Measurements from ENCODE around the gene BTNL2. TPM values are rescaled to one million over a fixed set of nuclear protein-coding genes. Genes with fewer than 3 reads are reported as not detected.
"Not testable (repeated sequence)": the region's sequence is repeated elsewhere in the genome, so short reads cannot be mapped to it uniquely, and the experiment has no call there.

The BTNL2 gene, protein sequence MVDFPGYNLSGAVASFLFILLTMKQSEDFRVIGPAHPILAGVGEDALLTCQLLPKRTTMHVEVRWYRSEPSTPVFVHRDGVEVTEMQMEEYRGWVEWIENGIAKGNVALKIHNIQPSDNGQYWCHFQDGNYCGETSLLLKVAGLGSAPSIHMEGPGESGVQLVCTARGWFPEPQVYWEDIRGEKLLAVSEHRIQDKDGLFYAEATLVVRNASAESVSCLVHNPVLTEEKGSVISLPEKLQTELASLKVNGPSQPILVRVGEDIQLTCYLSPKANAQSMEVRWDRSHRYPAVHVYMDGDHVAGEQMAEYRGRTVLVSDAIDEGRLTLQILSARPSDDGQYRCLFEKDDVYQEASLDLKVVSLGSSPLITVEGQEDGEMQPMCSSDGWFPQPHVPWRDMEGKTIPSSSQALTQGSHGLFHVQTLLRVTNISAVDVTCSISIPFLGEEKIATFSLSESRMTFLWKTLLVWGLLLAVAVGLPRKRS
- total RNA-seq = not detected
- long read RNA-seq = 0 reads

DNA sequence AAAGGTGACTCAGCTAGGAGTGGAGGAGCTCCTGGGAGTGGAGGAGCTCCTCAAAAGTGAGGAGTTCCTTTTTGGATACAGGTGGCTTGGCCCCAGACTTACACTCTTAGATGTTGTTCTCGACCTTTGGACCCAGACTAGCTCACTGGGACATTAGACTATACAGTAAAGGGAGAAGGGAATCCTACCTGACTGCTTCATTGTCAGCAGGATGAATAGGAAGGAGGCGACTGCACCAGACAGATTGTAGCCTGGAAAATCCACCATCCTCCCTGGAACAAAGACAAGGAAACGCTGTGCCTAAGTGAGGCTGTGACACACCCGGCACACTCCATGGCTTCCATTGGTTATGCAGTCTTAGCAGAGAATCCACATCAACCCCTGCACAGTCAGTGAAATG is at the start of gene BTNL2:
BTNL2 (minus strand) TSS at position 325 of the 400 bp plus-strand sequence; CDS start at position 267, 58 bp downstream.
- intact Hi-C loops (cut with DNase I) = no loop called here
- DNase-seq (ENCODE audit: low spot score) = no peak

DNA sequence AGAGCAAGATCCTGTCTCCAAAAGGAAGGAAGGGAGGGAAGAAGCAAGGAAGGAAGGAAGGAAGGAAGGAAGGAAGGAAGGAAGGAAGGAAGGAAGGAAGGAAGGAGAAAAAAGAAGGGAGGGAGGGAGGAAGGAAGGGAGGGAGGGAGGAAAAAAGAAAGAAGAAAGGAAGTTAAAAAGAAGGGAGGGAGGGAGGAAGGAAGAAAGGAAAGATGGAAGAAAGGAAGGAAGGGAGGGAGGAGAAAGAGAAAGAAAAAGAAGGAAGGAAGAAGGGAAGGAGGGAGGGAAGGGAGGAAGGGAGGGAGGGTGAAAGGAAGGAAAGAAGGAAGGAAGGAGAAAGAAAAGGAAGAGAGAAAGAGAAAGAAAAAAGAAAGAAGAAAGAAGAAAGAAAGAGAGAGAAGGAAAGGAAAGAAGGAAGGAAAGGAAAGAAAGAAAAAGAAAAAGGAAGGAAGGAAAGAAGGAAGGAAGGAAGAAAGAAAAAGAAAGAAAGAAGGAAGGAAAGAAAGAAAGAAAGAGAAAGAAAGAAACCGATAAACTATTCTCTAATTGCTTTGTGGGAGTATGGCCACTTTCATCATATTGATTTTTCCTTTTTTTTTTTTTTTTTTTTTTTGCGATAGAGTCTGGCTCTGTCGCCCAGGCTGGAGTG is 42.2 kb upstream of the BTNL2 start:
- intact Hi-C loops (cut with DNase I) = no loop called here

DNA sequence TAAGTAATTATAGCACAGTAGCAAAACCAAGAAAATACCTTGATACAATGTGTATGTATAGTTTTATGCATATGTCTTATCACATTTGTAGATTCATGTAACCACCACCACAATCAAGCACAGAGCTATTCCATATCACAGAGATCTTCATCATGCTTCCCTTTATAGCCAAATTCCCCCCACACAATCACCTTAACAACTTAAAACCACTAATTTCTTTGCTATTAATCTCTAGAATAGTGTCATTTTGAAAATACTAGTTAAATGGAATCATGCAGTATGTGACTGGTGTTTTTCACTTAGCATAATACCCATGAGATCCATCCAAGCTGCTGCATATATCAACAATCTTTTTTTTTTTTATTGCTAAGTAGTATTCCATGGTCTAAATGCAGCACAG is 41.0 kb upstream of the BTNL2 start:
- intact Hi-C loops (cut with DNase I) = no loop called here
- no peak for DNase-seq (ENCODE audit: low spot score)

More for the DNA sequence above, 42.2 kb upstream of the BTNL2 start:
- DNase-seq (ENCODE audit: low spot score) = no peak

DNA sequence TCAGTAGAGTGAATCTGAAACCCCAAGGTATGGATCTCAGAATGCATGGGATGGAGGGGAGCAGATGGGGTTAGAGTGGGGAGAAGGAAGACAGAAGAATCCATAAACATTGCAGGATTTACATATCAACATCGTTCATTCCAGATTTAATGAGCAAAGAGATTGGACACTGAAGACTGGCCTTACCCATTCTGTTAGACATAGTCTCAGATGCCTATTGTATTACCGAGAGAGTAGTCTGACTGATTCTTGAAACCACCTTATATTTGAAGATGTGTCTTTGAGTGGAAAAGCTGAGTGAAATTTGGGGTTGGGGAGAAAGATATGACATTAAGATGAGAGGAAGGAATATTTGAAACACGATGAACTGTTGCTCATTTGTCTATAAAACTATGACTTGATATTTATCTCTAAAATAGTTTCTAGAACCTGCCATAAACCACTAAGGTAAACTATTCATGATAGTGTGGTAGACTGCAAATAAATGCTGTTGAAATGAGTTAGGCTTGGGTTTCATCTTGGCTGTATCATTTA is 38.4 kb upstream of the BTNL2 start:
- intact Hi-C loops (cut with DNase I) = no loop called here
- DNase-seq (ENCODE audit: low spot score) = no peak

DNA sequence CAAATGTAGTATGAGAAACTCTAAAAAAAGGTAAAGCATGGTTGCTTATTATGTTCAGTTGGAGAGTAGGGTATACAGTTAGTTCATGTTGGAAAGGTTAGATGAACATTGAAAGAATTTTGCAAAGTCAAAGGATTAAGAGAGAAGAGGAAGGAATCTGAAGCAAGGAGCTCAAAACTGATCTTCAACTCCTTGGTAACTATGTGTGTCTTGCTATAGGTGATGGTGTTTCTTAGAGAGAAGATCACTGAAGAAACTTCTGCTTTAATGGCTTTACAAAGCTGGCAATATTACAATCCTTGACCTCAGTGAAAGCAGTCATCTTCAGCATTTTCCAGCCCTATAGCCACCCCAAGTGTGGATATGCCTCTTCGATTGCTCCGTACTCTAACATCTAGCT is 37.5 kb upstream of the BTNL2 start:
- intact Hi-C loops (cut with DNase I) = no loop called here
- no peak for DNase-seq (ENCODE audit: low spot score)

DNA sequence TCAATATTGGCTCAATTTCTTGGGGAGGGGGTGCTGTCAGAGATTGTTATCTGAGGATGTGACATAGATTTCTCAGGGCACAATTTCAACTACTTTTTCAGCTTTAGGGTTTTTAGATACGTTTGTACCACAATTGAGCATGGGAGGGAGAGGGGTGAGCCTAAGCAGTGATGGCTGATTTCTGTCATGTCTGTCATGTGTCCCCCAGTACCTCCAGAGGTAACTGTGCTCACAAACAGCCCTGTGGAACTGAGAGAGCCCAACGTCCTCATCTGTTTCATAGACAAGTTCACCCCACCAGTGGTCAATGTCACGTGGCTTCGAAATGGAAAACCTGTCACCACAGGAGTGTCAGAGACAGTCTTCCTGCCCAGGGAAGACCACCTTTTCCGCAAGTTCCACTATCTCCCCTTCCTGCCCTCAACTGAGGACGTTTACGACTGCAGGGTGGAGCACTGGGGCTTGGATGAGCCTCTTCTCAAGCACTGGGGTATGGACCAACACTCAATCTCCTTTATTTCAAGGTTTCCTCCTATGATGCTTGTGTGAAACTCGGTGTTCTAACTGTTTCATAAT is 36.1 kb upstream of the BTNL2 start:
- DNase-seq (ENCODE audit: low spot score) = no peak
- intact Hi-C loops (cut with DNase I) = no loop called here

DNA sequence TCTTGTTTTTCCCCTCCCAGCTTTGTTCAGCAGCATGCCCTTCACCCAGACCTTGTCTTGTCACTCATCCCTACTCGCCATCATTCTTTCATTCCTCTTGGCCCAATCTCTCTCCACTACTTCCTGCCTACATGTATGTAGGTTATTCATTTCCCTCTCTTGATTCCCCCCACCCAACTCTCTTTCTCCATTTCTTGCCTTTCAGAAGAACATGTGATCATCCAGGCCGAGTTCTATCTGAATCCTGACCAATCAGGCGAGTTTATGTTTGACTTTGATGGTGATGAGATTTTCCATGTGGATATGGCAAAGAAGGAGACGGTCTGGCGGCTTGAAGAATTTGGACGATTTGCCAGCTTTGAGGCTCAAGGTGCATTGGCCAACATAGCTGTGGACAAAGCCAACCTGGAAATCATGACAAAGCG is 35.3 kb upstream of the BTNL2 start:
- intact Hi-C loops (cut with DNase I) = no loop called here
- no peak for DNase-seq (ENCODE audit: low spot score)

DNA sequence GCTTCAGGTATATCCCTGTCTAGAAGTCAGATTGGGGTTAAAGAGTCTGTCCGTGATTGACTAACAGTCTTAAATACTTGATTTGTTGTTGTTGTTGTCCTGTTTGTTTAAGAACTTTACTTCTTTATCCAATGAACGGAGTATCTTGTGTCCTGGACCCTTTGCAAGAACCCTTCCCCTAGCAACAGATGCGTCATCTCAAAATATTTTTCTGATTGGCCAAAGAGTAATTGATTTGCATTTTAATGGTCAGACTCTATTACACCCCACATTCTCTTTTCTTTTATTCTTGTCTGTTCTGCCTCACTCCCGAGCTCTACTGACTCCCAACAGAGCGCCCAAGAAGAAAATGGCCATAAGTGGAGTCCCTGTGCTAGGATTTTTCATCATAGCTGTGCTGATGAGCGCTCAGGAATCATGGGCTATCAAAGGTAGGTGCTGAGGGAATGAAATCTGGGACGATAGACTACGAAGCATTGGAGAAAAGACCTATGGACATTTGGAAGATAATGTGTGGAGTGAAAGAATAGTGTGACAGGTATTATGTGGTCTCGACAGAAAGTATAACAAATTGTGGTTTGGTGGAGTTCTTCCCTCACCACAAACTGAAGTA is 32.7 kb upstream of the BTNL2 start, which contains the start of gene HLA-DRA:
HLA-DRA (plus strand) TSS at position 286 of the 613 bp plus-strand sequence; CDS start at position 350, 64 bp downstream.
- DNase-seq (ENCODE audit: low spot score) = no peak
- intact Hi-C loops (cut with DNase I) = no loop called here

DNA sequence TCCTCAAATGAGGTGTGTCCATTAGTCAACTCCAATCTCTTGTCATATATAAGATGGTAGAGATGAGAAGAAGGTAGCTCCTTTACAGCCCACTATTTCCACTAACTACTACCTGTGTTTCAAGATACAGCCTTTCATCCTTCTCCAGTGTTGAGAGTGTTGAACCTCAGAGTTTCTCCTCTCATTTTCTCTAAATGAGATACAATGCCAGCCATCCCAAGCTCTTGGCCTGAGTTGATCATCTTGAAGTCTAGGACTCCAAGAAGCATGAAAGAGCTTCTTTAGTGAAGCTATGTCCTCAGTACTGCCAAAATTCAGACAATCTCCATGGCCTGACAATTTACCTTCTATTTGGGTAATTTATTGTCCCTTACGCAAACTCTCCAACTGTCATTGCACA is 32.2 kb upstream of the BTNL2 start:
- no peak for DNase-seq (ENCODE audit: low spot score)
- intact Hi-C loops (cut with DNase I) = no loop called here

DNA sequence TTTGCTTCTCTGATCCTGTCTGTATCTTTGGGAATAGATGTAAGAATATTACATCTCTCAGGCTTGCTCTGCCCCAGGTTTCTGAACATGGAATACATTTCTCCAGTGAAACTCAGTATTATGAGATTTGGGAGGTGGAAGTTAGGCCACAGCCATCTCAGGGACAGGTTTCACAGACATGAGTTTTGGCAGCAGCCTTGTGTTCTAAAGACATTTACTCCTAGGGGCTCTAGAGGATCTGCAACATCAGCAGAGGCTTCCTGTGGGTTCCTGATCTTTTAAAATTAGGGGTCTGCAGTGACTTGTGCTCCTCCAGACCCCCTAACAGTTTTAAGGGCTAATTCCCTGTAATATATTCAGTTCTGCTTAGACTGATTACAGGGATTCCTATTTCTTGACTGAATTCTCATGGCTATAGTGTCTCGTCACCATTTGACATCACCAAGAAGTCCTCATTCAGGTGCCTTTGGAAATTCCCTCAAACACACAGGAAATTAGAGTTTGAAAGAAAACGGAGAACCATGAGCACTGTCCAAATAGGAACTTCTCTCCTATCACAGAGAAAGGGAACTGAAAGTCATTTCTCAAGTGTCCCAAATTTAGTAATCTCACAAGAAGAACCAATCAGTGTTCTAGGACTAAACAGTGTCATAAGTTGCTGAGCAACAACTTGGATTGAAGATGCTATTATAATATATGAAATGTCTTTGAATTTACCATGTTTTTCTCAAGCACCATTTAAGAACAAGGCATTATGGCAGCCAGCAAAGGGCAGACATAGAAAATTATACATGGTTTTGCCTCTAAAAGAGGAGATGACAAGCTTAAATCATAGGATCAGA is 30.2 kb upstream of the BTNL2 start:
- no peak for DNase-seq (ENCODE audit: low spot score)
- intact Hi-C loops (cut with DNase I) = no loop called here

DNA sequence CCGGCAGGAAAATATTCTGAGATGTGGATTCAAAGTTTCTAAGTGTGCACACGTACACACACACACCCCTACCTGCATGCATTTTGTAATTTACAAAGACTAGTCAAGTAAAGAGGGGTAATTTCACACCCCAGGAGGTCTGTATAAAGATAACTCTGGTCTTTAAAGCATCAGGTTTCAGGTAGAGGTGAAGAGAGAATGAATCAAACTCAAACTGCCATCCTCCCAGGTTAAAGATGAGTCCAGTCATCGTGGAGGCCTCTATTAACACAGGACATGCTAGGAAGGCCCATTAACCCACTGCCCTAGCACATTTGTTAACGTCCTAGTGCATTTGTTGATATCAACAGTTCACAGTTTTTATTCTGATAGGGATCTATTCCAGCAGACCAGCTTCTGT is 29.2 kb upstream of the BTNL2 start:
- intact Hi-C loops (cut with DNase I) = no loop called here
- DNase-seq (ENCODE audit: low spot score) = no peak

DNA sequence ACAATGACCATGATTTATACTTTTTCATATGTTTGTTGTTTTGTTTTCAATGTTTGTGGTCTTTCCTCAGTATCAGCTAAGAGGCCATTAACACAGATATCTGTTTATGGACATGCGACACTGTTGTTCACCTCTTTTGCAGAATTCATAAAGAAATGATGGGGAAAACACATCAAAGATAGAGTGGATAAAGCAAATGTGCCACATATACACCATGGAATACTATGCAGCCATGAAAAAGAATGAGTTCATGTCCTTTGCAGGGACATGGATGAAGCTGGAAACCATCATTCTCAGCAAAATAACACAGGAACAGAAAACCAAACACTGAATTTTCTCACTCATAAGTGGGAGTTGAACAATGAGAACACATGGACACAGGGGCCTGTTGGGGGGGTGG is 27.0 kb upstream of the BTNL2 start:
- not testable (repeated sequence) for DNase-seq (ENCODE audit: low spot score)
- intact Hi-C loops (cut with DNase I) = loop anchor here (5.0 kb wide), 2 partner anchors 263 to 353 kb away; no protein-coding TSS in a partner anchor

DNA sequence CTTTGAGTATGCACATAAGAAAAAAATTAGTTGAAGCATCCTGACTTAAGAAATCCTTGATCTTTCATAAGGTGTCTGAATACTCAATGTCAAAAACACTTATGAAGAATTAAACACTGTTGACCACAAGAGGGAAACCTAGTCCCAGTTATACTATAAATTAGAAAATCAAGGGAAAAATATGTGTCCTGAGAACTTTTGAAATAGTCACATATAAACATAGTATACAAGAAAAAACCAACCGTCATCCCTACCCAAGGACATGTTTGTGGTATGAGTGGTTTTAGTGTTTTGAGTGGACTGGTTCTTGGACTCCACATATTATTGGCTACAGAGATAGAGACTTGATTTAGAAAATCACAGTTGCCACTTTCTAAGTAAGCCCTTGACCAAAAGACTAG is 25.1 kb upstream of the BTNL2 start:
- intact Hi-C loops (cut with DNase I) = loop anchor here (5.0 kb wide), 2 partner anchors 265 to 355 kb away; no protein-coding TSS in a partner anchor
- no peak for DNase-seq (ENCODE audit: low spot score)

DNA sequence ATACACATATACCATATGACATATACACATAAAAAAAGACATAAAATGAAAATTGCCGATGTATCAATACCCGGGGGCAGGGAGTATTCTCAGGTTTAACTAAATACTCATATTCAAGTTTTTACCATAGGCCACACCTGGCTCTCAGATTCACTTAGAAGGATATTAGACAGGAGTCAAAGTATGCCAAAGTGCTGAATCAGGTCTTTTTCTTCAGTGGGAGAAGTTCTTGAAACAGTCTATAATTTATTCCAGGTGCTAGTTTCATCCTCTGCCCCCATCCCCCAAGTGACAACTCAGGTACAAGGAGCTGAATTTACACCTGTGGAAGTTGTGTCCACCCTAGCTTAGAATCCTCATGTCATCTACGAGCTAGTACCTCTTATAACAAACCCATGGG is 24.2 kb upstream of the BTNL2 start:
- intact Hi-C loops (cut with DNase I) = loop anchor here (5.0 kb wide), 2 partner anchors 266 to 356 kb away; no protein-coding TSS in a partner anchor
- no peak for DNase-seq (ENCODE audit: low spot score)

DNA sequence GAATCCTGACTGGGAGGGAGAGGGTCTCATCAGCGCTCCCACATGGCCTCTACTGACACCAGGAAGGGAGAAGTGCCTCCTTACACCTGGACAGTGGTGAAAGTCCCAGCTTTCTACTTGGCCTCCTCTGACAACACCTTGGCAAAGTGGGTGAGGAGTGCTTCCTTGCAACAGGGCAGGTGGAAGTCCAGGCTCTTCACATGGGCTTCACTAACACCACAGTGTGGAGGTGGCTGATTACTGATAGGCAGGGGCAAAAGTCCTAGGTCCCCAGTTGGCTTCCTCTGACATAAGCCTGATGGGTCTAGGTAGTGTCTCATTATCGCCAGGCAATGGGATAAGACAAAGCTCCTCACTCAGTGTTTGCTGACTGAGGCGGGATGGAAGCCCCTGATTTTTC is 23.2 kb upstream of the BTNL2 start:
- intact Hi-C loops (cut with DNase I) = loop anchor here (5.0 kb wide), 2 partner anchors 267 to 357 kb away; no protein-coding TSS in a partner anchor
- no peak for DNase-seq (ENCODE audit: low spot score)

DNA sequence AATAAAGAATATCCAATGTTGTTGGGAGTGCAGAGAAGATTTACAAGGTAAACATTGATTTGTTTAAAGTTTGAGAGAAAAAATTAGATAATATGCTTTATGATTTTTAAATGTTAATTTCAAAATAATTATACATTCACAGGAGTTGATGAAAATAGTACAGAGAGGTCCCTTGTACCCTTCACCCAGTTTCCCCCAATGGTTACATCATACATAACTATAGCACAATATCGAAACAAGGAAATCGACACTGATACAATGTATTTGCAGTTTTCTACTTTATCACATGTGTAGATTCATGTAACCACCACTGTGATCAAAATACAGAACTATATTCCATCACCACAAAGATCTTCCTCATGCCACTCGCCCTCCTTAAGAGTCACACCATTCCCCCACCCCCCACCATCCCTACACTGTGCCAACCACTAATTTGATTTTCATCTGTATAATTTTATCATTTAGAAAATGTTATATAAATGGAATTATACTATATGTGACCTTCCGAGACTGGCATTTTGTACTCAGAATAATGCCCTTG is 21.0 kb upstream of the BTNL2 start:
- DNase-seq (ENCODE audit: low spot score) = no peak
- intact Hi-C loops (cut with DNase I) = no loop called here

DNA sequence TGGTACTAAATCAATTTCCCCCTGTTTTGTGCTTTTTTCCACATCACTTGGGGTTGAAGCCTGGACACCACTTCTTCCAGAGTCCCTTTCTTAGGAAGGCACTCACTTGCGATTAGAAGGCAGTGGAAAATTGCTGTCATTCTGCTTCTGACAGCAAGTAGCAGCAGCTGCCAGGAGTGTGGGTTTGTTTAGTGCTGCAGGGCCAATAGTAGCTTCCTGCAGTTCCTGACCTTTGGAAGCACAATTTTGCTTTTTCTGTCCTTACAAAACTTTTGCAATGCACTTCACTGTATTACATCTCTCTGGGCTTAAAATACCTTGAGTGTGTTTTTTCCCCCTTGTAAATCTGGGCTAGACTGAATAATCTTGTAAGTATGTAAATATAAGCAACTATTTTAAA is 20.2 kb upstream of the BTNL2 start:
- no peak for DNase-seq (ENCODE audit: low spot score)
- intact Hi-C loops (cut with DNase I) = no loop called here

DNA sequence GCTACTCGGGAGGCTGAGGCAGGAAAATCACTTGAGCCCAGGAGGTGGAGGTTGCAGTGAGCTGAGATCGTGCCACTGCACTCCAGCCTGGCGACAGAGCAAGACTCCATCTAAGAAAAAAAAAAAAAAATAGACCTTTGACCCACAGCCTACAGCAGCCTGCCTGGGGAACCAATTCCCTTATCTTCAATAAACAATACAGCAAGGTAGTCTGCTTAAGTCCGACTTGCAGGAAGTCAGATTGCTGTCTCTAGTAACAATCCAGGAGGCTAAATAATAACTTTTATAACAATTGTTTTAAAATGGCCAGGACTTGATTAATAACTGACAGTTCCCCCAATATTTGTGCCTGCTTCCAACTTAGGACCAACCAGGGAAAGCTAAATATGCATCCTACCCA is 19.4 kb upstream of the BTNL2 start:
- intact Hi-C loops (cut with DNase I) = no loop called here

More for the DNA sequence above, 19.4 kb upstream of the BTNL2 start:
- no peak for DNase-seq (ENCODE audit: low spot score)
